Measurements from ENCODE around the gene NUDT13. TPM values are rescaled to one million over a fixed set of nuclear protein-coding genes. Genes with fewer than 3 reads are reported as not detected.

NUDT13 gene
- total and polyA plus RNA-seq, 8 donors: 0.45 to 17.7 (median 1.7) TPM; not detected in 1

DNA sequence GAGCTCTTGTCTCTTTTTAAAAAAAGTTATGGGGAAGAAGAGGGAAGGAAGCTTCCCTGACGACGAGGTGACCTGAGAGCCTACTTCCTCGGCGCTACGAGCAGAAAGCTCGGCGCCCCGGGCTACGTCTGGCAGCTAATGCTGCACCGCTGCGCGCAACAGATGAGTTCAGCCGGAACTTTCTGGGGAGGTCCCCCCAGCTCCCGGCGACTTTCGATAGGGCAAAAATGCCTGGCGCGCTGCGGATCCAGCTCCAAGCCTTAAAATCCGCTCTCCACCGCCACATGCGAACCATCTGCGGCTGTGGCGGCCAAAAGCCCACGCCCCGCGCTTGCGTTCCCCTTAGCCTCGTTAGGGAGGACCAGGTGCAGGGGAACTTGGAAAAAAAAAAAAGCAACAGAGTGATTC lies 14.2 kb upstream of the NUDT13 start:
- intact Hi-C loops (cut with DNase I; ENCODE audit: low total_unique reads): no loop called here
- DNase-seq: peak; percentile 75 to 88
- Histone ChIP-seq H3K9me3 (no peaks in the 10 kb centered on the region), H3K36me3 (peaks cover 0 to 12% (median 5%) of the 10 kb centered on the region in 4 donors), H3K27me3 (no peaks in the 10 kb centered on the region), H3K27ac (peak overlapping the region; percentile 94 to 98 (median 97)), H3K4me3 (peak overlapping the region; percentile 66 to 91 (median 84)), H3K4me1 (peaks cover 7 to 40% (median 30%) of the 10 kb centered on the region in 4 donors)
- 0% methylated on average over 21 to 29 of the region's 29 CpGs for WGBS, 5 donors
- TF ChIP-seq, protein P1, sequence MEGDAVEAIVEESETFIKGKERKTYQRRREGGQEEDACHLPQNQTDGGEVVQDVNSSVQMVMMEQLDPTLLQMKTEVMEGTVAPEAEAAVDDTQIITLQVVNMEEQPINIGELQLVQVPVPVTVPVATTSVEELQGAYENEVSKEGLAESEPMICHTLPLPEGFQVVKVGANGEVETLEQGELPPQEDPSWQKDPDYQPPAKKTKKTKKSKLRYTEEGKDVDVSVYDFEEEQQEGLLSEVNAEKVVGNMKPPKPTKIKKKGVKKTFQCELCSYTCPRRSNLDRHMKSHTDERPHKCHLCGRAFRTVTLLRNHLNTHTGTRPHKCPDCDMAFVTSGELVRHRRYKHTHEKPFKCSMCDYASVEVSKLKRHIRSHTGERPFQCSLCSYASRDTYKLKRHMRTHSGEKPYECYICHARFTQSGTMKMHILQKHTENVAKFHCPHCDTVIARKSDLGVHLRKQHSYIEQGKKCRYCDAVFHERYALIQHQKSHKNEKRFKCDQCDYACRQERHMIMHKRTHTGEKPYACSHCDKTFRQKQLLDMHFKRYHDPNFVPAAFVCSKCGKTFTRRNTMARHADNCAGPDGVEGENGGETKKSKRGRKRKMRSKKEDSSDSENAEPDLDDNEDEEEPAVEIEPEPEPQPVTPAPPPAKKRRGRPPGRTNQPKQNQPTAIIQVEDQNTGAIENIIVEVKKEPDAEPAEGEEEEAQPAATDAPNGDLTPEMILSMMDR (IDR thresholded peaks at IDR 0.05): no peak
- TF ChIP-seq POLR2A (IDR thresholded peaks at IDR 0.05) (peak in 1 of 4 donors; percentile 25), POLR2AphosphoS5 (IDR thresholded peaks at IDR 0.05) (peak in 2 of 3 donors; percentile 73 to 83), EP300 (IDR thresholded peaks at IDR 0.05) (no peak)

DNA sequence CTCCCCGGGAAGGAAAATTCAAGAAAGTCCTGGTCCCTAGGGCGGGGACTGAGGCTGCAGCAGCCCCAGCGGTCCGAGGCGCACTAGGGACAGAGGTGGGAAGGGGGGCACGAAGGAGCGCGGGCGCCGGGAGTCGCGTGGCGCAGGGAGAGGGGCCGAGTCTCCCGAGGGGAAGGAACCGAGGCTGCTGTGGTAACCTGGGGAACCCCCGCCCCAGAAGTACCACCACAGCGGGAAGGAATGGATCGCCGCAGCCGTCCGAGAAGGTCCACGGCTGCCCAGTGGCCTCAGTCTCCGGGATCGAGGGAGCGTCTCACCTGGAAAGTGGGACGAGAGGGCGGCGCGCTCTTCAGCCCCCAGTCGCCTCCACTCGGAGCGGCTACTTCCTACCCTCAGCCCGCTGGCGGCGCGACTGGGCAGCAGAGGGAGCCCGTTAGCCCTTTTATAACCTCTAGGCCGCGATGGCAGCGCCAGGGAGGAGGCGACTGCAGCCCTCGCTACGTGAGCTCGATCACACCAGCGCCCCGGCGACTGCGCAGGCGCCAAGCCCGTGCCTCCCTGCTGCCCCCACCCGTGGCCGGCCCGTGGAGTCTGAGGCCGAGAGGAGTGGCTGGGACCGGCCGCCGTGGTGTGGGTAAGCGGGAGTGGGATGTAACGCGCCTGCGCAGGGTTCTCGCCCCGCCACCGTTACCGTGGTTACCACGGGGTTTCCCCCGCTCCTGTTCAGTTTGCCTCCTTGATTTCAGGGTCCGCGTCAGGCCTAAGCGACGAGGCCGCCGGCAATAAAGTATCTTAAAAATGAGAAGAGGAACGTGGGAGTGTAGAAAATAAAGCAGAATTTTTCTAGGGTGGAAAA lies 13.6 kb upstream of the NUDT13 start, which contains the start of gene P4HA1:
TSS of gene P4HA1 (minus strand) at position 418 of the 856 bp plus-strand sequence. CDS start 21,983 bp downstream, outside the sequence.
- peak; percentile 99 for DNase-seq
- Histone ChIP-seq H3K27me3 (no peaks in the 10 kb centered on the region), H3K36me3 (peaks cover 0 to 12% (median 5%) of the 10 kb centered on the region in 4 donors), H3K4me3 (peak within 1 kb of the TSS; percentile 66 to 91 (median 84)), H3K4me1 (peaks cover 7 to 34% (median 23%) of the 10 kb centered on the region in 4 donors), H3K9me3 (no peaks in the 10 kb centered on the region), H3K27ac (peak within 1 kb of the TSS; percentile 94 to 98 (median 97))
- intact Hi-C loops (cut with DNase I; ENCODE audit: low total_unique reads): no loop called here
- TF ChIP-seq POLR2AphosphoS5 (IDR thresholded peaks at IDR 0.05): peak; percentile 73 to 99 (median 99)
- TF ChIP-seq EP300 (IDR thresholded peaks at IDR 0.05): no peak
- TF ChIP-seq, protein P1 (IDR thresholded peaks at IDR 0.05): peak in 6 of 7 experiments; percentile 19 to 73 (median 55)
- TF ChIP-seq POLR2A (IDR thresholded peaks at IDR 0.05): peak in 2 of 4 donors; percentile 38 to 75
- 0 to 1% (median 1%) methylated on average over 42 to 75 of the region's 75 CpGs for WGBS, 5 donors

DNA sequence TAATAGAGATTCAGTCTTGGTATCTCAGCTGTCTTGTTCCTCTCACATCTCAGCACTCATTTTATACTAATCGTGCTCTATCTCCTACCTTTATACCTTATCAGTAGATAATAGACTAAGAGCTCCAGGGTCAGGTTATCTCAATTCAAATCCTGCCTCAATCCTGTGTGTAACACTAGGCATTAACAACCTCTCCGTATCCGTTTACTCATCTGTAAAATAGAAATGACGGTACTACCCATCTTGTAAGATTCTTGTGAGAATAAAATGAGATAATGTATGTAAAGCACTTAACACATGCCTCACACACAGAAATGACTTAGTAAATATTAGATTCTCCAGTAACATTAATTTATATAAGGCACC lies 13.0 kb upstream of the NUDT13 start:
- DNase-seq: no peak
- 14 to 36% (median 25%) methylated on average over 4 of the region's 4 CpGs for WGBS, 5 donors
- Histone ChIP-seq H3K9me3 (no peaks in the 10 kb centered on the region), H3K36me3 (peaks cover 0 to 12% (median 7%) of the 10 kb centered on the region in 4 donors), H3K4me3 (peak overlapping the region; percentile 66 to 91 (median 84)), H3K27ac (peak overlapping the region; percentile 94 to 98 (median 97)), H3K27me3 (no peaks in the 10 kb centered on the region), H3K4me1 (peaks cover 7 to 29% (median 20%) of the 10 kb centered on the region in 4 donors)
- intact Hi-C loops (cut with DNase I; ENCODE audit: low total_unique reads): no loop called here
- TF ChIP-seq, protein P1 (IDR thresholded peaks at IDR 0.05): no peak
- TF ChIP-seq POLR2AphosphoS5 (IDR thresholded peaks at IDR 0.05) (no peak), EP300 (IDR thresholded peaks at IDR 0.05) (no peak), POLR2A (IDR thresholded peaks at IDR 0.05) (no peak)

DNA sequence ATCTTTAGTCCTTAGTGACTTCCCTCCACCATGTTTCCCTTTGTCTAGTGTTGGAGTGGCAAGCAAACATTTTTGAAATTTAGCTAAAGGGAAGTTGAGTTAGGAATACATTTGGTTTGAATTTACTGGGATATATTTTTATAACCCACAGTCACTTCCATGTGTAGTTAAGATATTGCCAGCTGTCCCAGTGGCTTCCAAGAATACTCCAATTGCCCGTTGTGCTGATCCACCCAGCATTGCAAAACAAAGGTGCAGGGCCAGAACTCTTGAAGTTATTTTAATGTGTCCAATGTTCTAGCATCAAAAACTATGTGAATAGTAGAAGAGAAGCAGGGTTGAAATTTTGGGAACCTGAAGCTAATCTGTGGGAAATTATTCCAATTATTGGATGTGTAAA lies 11.1 kb upstream of the NUDT13 start:
- Histone ChIP-seq H3K27me3 (no peaks in the 10 kb centered on the region), H3K27ac (no peak overlapping the region), H3K4me1 (peaks cover 4 to 22% (median 16%) of the 10 kb centered on the region in 4 donors), H3K4me3 (no peak overlapping the region), H3K9me3 (no peaks in the 10 kb centered on the region), H3K36me3 (peaks cover 0 to 12% (median 8%) of the 10 kb centered on the region in 4 donors)
- DNase-seq: no peak
- TF ChIP-seq POLR2AphosphoS5 (IDR thresholded peaks at IDR 0.05): no peak
- TF ChIP-seq EP300 (IDR thresholded peaks at IDR 0.05): no peak
- TF ChIP-seq, protein P1 (IDR thresholded peaks at IDR 0.05): no peak
- no peak for TF ChIP-seq POLR2A (IDR thresholded peaks at IDR 0.05)
- WGBS, 5 donors: 83 to 96% (median 88%) methylated on average over 1 of the region's 1 CpG
- intact Hi-C loops (cut with DNase I; ENCODE audit: low total_unique reads): no loop called here
